Activated gamma-delta T cell (primary cell): Measurements from ENCODE around the gene SLC12A8.

Experiments
- DNase-seq: peaks from one replicate; lab custom pipeline; 2025; lab: John Stamatoyannopoulos, UW

Gene SLC12A8

GRCh38 chr3:125219261-125219701 lies 6.7 kb upstream of the SLC12A8 start:
- no peak for DNase-seq

DNA sequence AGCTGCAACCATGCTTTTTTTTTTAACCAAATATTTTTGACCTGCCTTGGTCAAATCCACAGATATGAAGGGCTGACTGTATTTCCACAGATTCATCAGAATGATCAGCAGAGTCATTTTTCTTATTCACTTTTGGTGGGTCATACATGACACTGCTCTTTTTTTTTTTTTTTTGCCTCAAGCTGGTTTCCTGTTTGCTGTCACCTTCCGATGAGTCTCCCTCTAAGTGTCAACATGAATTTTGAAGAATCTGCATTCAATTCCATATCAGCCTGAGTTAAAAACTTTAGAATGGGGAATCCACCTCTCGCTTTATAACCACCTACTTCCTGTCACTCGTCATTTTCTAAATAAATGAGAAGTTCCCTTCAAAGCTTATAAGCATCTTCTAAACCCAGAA lies 2.2 kb upstream of the SLC12A8 start:
- no peak for DNase-seq

DNA sequence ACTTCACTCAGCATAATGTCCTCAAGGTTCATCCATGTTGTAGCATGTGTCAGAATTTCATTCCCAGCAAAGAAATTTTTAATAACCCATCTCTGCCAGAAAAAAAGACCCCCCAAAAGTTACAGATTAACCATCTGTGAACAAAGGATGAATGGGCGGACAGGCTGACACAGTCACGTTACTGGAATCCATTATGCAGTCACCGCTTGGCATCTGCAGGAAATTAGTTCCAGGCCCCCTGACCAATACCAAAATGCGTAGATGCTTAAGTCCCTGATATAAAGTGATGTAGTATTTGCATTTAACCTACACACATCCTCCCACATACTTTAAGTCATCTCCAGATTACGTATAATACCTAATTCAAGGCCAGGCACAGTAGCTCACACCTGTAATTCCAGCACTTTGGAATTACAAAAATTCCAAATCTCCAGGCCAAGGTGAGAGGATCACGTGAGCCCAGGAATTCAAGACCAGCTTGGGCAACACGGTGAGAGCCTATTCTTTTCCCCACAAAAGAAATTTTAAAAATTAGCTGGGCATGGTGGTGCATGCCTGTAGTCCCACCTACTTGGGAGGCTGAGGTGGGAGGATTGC lies 1.5 kb upstream of the SLC12A8 start:
- DNase-seq = no peak

- DNase-seq = no peak
These were observed 812 bp upstream of the SLC12A8 start for GRCh38 chr3:125213364-125213755.

DNA sequence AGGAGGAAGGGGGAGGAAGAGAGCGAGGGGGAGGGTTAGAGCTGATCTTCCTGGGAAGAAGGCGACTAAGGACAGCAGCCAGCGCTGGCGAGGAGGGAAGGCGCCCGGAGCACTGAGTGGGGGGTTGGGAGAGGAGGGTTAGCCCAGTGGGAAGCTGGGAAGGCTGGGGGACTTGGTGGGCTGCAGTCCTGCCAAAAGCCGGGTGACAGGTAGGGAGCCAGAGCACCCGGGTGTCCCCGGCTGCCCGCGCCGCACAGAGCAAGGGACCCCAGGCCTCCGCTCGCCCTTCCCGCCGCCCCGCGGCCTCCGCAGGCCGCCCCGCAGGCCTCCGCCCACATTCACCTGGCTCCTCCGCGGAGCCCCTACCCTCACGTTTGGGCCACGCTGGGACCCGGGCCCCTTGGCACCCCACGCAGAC lies 448 bp downstream of the SLC12A8 start:
- DNase-seq = no peak

DNA sequence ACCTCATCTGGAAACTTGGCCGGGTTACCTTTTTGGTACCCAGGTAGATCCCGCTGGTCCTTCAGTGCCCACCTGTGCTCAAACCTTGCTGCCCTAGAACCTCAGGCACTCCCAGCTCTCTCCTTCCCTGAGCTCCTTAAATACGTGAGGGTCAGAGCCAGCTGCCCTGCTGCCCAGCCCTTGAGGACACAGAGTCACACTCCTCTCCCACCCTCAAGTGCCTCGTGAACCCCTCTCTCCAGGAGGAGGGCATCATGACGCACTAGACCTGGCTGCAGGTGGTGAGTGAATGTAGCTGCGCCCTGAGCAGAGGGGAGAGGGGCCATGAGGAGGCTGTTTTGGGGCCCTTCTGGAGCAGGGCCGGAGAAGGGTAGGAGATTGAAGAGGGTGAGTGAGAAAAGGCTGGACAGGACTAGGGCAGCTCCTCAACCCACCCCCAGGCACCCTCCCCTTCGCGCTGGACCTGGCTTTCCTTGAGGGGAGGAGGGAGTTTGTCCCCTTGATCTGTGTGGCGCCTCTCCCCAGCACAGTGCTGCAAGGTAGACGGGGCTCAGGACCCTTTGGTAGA lies 941 bp downstream of the SLC12A8 start:
- DNase-seq = no peak

DNA sequence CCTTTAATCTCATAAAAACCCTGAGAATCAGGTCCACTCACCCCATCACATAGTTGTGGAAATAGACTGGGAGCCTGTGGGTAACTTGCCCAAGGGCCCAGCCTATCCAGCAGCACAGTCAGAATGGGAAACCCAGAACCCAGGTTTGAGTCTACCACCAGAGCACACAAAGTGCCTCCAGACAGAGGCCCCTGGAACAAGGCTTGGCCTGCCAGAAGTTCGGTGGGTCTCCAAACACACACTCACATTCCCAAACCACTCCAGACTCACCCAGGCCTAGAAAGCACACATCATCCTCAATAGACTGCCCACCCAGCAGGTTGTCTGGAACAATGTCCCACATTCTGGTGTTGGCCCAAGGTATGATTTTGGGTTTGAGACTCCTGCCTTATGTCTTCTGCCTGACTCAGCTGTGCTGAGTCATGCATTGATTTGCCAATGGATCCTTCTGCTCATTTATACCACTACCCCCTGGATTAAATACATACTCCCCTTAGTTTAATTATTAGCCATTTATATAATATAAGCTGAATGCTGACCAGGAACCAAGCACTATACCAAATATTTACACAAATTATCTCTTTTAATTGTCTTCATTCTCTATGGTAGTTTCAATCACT lies 4.5 kb downstream of the SLC12A8 start:
- no peak for DNase-seq

DNA sequence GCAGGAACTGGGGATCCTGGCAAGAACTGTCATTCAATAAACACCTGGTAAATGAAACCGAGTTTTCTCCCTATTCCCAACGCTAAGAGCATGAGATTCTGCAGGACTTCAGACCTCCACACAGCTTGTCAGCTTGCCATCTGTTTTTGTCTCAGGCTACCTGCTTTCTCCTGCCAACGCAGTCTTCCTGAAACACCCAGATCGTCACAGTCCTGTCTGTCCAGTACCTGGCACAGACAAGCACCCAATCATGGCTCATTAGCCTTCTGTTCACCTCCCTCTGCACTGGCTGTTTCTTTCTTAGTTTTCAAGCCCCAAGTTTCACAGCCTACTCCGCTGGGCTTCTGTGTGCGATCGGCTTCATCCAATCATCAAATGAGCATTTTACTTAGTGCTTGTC lies 5.0 kb downstream of the SLC12A8 start:
- DNase-seq = no peak

GRCh38 chr3:125206934-125207333 lies 5.6 kb downstream of the SLC12A8 start:
- no peak for DNase-seq

DNA sequence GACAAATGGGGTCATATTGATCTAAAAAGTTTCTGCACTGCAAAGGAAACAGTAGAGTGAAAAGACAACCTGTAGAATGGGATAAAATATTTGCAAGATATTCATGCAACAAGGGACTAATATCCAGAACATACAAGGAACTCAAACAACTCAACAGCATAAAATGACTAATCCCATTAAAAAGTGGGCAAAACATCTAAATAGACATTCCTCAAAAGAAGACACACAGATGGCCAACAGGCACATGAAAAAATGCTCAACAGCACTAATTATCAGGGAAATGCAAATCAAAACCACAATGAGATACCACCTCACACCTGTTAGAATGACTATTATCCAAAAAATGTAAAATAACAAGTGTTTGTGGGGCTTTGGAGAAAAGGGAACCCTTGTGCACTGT lies 8.8 kb downstream of the SLC12A8 start:
- no peak for DNase-seq

GRCh38 chr3:125202197-125202596 lies 10.4 kb downstream of the SLC12A8 start:
- DNase-seq = no peak

GRCh38 chr3:125200731-125201139 lies 11.8 kb downstream of the SLC12A8 start:
- no peak for DNase-seq

DNA sequence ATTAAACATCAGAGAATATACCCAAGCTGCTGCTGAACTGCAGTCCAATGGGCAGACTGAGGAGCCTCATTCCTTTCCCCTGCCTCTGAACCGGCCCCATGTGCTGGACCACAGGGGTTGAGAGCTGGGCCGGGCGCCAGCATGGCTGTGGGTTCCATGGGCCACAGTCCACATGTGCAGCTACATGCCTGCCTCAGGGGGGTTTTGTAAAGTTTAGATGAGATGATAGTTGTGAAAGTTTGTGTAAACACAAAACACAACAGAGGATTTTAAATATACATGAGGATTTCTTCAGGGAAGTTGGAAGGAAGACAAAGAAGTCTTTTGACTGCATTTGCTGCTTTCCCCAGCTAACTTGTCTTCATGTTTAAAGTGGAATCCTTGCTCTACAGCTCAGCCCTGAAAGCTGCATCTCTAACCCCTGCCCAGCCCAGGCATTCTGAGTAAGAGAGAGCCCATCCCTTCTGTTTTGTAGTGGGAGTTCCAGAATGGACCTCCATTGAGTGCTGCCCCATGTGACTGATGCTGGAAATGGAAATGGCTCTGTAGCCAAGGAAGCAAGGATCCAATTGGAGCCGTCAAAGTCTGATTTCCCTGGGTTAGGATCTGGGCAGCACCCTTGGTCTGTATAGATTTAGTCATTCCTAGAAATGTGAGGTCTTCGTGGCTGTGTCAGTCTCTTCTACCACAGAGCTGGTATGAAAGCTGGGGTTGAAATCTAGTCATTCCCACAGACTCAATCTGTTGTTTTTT lies 17.5 kb downstream of the SLC12A8 start:
- DNase-seq = no peak

DNA sequence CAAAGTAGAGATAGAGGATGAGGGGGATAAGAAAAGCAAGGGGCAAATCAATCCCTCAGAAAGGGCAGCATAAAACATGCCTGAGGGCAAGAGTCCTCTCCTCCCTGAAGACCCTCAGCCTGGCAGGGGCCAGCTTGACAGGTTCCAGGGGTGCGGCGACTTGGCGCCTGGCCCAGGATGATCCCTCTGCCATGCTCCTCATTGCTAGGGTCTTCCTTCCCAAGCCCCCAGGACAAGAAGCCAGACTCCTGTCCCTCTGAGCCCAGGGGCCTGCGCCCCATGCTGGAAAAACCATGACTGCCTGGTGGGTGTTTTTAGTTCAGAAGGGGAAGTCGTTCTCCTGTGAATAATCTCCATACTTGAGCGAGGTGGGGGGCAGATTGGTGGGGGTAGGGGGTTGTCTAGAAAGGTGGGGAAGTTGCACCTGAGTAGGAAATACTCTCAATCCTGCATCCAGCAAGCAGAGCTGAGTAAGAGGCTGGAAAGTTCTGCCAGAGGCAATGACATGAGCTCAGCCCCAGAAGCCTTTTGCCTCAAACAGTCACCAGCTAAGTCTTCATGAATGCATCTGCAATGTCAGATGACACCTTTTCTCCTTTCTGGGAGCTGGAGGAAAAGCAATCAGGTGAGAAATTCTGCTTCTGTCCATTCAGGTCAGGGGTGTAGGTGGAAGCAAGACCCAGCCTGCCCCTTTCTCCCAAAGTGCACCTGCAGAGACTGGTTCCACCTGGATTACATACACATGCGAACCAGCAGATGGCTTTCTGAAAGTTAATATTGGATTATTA lies 18.3 kb downstream of the SLC12A8 start:
- DNase-seq = no peak

- DNase-seq = no peak
These were observed 20.1 kb downstream of the SLC12A8 start for GRCh38 chr3:125192190-125193035.

GRCh38 chr3:125191730-125192129 lies 20.8 kb downstream of the SLC12A8 start:
- DNase-seq = no peak

- DNase-seq = no peak
These were observed 21.3 kb downstream of the SLC12A8 start for GRCh38 chr3:125191256-125191655.

- DNase-seq = no peak
These were observed 21.8 kb downstream of the SLC12A8 start for GRCh38 chr3:125190786-125191185.

DNA sequence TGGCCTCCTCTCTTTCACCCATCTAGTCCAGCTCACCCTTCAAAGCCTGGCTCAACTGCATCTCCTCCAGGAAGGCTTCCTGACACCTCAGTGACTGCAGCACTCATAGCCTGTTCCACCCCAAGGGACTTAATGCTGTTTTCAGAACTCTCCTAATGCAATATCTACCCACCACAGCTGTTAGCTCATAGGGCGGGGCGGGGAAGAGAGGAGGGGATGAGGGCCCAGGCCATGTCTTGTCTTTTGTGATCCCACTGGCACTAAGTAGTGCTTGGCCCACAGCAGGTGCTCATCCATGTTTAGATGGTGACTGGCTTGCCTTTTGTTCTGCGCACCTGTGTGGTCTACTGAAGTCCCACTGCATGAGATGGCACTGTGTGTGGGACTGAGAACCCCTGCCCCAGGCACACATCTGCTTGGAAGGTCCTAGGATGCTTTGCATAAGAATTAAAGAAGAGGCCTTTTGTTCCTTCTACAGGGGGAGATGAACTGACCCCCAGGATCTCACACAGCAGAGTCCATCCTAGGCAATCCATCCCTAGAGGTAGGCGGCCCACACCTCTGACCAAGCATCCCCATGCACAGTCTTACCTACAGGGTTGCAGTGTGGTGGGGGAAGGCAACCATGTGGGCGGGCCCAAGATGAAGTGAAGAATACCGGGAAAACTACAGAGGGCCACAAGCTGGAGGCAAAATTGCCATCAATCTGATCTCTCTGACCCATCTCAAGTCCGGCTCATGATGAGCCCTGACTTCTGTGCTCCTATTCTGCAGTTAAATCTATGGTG lies 23.0 kb downstream of the SLC12A8 start:
- no peak for DNase-seq

DNA sequence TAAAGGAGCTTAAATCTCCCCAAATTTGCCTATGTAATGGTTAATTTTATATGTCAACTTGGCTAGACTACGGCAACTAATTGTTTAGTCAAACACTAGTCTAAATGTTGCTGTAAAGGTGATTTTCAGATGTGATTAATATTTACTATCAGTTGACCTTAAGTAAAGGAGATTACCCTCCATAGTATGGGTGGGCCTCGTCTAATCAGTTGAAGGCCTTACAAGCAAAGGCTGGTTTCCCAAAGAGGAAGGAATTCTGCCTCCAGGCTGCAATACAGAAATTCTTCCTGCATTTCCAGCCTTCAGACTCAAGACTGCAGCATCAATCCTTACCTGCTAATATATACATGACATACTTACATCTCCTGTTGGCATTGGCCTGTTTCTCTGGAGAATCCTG lies 23.6 kb downstream of the SLC12A8 start:
- DNase-seq = no peak

- no peak for DNase-seq
These were observed 25.0 kb downstream of the SLC12A8 start for GRCh38 chr3:125187599-125187910.
